ENCODE data around the gene MED20. TPM values are rescaled to one million over a fixed set of nuclear protein-coding genes. Genes with fewer than 3 reads are reported as not detected.

MED20 gene
- total and polyA plus RNA-seq, 4 donors = 21.8 to 23.8 (median 22.6) TPM

- under 1% methylated on average over 86 of the region's 87 CpGs for WGBS (ENCODE audit: insufficient coverage)
- peak within 1 kb of the TSS; percentile 63 for H3K27ac ChIP-seq (ENCODE audit: low read depth, low read length)
- peak; percentile 58 to 97 (median 87) for DNase-seq (ENCODE audit: low read depth in 4 of 6, low spot score in 6 of 6)
- H3K27me3 ChIP-seq (ENCODE audit: control insufficient read depth, insufficient read depth, low read length) = no peaks in the 10 kb centered on the region
- peaks cover 7% of the 10 kb centered on the region for H3K36me3 ChIP-seq (ENCODE audit: control insufficient read depth, insufficient read depth, low read length)
- H3K4me3 ChIP-seq (ENCODE audit: low read depth, low read length) = peak within 1 kb of the TSS; percentile 90
- no peaks in the 10 kb centered on the region for H3K9me3 ChIP-seq (ENCODE audit: control insufficient read depth, insufficient read depth, low read length)
- peaks cover 41% of the 10 kb centered on the region for H3K4me1 ChIP-seq (ENCODE audit: control insufficient read depth, insufficient read depth, low read length)
These were observed 20.5 kb upstream of the MED20 start, which contains the start of gene CCND3 for GRCh38 chr6:41941280-41942066. TSS of gene CCND3 (minus strand) at chr6:41941808. CDS start at chr6:41941649, 159 bp downstream.

DNA sequence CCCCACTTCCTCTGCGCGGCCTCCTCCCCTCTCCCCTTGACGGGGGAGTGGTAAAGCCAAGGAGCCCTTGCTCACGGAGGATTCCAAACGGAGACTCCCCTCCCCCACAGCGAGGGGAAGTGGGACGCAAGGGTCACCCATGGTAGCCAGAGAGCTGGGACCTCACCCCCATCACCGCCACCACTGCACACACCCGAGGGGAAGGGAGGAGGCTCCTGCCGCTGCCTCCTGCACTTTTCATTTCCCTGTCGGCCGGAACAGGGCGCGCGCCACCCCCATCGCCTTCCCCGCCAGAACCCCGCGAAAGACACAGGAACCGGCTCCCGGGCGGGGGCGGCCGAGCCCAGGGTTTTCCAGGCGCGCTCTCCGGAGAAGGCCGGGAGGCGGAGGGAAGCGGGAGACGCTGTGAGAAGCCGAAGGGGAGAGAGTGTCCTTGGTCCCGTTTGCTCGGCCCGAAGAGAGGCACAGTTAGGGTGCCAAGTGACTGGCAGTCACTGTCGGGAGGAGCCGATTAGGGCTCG lies 19.9 kb upstream of the MED20 start:
- WGBS (ENCODE audit: insufficient coverage) = under 1% methylated on average over 28 of the region's 38 CpGs
- peak overlapping the region; percentile 90 for H3K4me3 ChIP-seq (ENCODE audit: low read depth, low read length)
- peaks cover 48% of the 10 kb centered on the region for H3K4me1 ChIP-seq (ENCODE audit: control insufficient read depth, insufficient read depth, low read length)
- peaks cover 14% of the 10 kb centered on the region for H3K36me3 ChIP-seq (ENCODE audit: control insufficient read depth, insufficient read depth, low read length)
- no peaks in the 10 kb centered on the region for H3K9me3 ChIP-seq (ENCODE audit: control insufficient read depth, insufficient read depth, low read length)
- peak in 2 of 6 donors; percentile 43 to 69 for DNase-seq (ENCODE audit: low read depth in 4 of 6, low spot score in 6 of 6)
- H3K27ac ChIP-seq (ENCODE audit: low read depth, low read length) = peak overlapping the region; percentile 63
- H3K27me3 ChIP-seq (ENCODE audit: control insufficient read depth, insufficient read depth, low read length) = no peaks in the 10 kb centered on the region

DNA sequence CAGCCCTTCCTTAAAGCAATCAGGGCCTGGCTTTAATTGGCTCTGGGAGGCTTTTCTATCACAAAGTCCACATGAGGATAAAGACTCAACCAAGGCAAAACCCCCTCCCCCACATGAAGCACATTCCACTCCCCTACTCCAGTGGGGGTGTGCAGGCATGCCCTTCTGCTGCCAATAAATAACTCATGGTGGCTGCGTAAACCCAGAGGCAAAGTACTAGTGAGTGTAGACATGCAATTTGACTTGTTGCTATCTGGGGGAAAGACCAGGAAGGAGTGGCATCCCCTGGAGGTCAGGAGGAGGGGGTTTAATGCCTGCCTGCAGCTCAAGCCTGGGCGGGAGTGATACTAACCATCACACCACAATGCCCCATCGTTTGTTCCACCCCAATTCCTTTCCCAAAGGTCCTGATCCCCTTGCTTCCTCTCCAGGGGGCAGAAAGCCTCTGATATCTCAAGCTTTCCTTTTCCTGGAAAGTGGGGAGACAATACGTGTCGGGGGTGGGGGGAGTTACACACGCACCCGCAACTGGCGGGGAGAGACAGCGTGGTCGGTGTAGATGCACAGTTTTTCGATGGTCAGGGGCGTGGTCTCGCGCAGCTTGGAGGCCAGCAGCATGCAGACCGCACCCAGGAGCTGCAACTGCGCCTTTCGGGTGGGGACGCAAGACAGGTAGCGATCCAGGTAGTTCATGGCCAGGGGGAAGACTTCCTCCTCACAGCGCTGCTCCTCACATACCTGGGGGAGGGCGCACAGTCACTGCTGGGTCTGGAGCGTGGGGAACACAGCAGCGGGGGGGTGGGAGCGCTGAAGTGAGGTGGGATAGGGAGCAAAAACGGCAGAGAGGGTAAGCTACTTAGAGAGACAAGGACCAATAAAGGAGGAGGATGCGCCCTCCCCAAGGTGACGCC lies 19.2 kb upstream of the MED20 start:
- Histone ChIP-seq H3K27me3 (ENCODE audit: control insufficient read depth, insufficient read depth, low read length) (no peaks in the 10 kb centered on the region), H3K36me3 (ENCODE audit: control insufficient read depth, insufficient read depth, low read length) (peaks cover 21% of the 10 kb centered on the region), H3K27ac (ENCODE audit: low read depth, low read length) (peak overlapping the region; percentile 63), H3K4me3 (ENCODE audit: low read depth, low read length) (peak overlapping the region; percentile 90), H3K9me3 (ENCODE audit: control insufficient read depth, insufficient read depth, low read length) (no peaks in the 10 kb centered on the region), H3K4me1 (ENCODE audit: control insufficient read depth, insufficient read depth, low read length) (peaks cover 49% of the 10 kb centered on the region)
- 15% methylated on average over 20 of the region's 27 CpGs for WGBS (ENCODE audit: insufficient coverage)
- DNase-seq (ENCODE audit: low read depth in 4 of 6, low spot score in 6 of 6) = peak in 1 of 6 donors; percentile 9

- peak in 1 of 6 donors; percentile 59 for DNase-seq (ENCODE audit: low read depth in 4 of 6, low spot score in 6 of 6)
- 31% methylated on average over 8 of the region's 11 CpGs for WGBS (ENCODE audit: insufficient coverage)
- Histone ChIP-seq H3K36me3 (ENCODE audit: control insufficient read depth, insufficient read depth, low read length) (peaks cover 26% of the 10 kb centered on the region), H3K27ac (ENCODE audit: low read depth, low read length) (peak overlapping the region; percentile 65), H3K27me3 (ENCODE audit: control insufficient read depth, insufficient read depth, low read length) (no peaks in the 10 kb centered on the region), H3K9me3 (ENCODE audit: control insufficient read depth, insufficient read depth, low read length) (no peaks in the 10 kb centered on the region), H3K4me1 (ENCODE audit: control insufficient read depth, insufficient read depth, low read length) (peaks cover 49% of the 10 kb centered on the region), H3K4me3 (ENCODE audit: low read depth, low read length) (peak overlapping the region; percentile 90)
These were observed 18.4 kb upstream of the MED20 start for GRCh38 chr6:41939176-41939847.

DNA sequence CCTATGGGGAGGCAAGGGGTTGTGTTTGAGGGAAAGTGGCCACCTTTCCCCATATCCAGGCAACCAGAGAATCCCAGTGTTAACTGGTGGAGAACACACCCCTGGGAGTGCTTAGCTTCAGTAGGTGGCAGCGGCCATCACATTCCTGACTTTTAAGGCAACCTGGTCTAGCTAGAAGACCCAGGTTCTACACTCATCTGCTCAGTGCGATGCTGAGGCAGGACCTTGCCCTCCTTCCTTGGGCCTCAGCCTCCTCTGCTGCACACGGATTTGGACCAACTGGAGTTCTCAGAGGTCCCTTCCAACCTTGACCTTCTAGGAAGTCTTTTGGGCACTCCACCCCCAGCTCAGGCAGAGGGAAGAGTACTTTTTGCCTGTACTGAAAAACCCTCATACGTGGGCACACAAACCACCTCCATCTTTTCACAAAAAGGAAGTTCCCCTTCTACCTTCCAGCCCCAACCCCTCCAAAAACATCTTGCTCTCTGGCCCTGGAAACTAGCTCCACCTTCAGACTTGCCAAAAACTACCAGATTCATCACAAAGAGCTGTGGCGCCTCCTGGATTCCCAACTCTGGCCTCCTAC lies 17.7 kb upstream of the MED20 start:
- peaks cover 49% of the 10 kb centered on the region for H3K4me1 ChIP-seq (ENCODE audit: control insufficient read depth, insufficient read depth, low read length)
- H3K27ac ChIP-seq (ENCODE audit: low read depth, low read length) = no peak overlapping the region

DNA sequence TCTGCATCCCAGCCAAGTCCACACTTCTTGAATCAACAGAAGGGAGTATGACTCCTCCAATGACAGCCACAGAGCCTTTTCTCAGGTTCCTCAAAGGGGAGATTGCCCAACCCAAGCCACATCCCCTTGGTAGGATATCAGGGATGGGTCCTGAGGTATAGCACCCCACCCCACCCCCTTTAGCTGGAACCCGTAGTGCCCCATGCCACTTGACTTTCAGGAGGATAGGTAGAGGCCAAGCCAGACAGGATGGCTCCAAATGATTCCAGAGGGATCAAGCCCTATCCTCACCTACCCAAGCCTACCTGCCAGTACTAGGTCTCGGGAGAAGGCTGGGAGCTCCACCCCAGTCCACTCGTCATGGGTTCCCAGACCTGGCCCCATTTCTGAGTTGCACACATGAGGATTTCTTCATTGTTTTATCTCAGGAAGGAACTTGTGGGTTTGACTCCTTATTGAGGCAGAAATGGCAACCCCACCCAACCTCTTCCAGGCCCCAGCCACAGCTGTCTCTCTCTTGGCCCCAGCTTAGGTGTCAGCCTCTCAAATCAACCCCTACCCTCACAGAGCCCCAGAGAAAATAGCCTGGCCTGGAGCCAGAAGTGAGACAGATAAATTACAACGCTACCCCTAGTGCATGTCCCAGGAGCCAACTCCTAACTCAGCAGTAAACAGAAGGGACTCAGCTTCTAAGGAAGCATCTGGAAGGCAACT lies 17.1 kb upstream of the MED20 start:
- H3K36me3 ChIP-seq (ENCODE audit: control insufficient read depth, insufficient read depth, low read length) = peaks cover 35% of the 10 kb centered on the region
- DNase-seq (ENCODE audit: low read depth in 4 of 6, low spot score in 6 of 6) = no peak
- no peak overlapping the region for H3K4me3 ChIP-seq (ENCODE audit: low read depth, low read length)
- peaks cover 49% of the 10 kb centered on the region for H3K4me1 ChIP-seq (ENCODE audit: control insufficient read depth, insufficient read depth, low read length)
- no CpG with 5 or more reads among the region's 4 CpGs for WGBS (ENCODE audit: insufficient coverage)
- H3K9me3 ChIP-seq (ENCODE audit: control insufficient read depth, insufficient read depth, low read length) = no peaks in the 10 kb centered on the region
- H3K27ac ChIP-seq (ENCODE audit: low read depth, low read length) = no peak overlapping the region
- H3K27me3 ChIP-seq (ENCODE audit: control insufficient read depth, insufficient read depth, low read length) = no peaks in the 10 kb centered on the region

More for the DNA sequence above, 17.7 kb upstream of the MED20 start:
- 70% methylated on average over 5 of the region's 5 CpGs for WGBS (ENCODE audit: insufficient coverage)
- Histone ChIP-seq H3K9me3 (ENCODE audit: control insufficient read depth, insufficient read depth, low read length) (no peaks in the 10 kb centered on the region), H3K4me3 (ENCODE audit: low read depth, low read length) (no peak overlapping the region), H3K36me3 (ENCODE audit: control insufficient read depth, insufficient read depth, low read length) (peaks cover 28% of the 10 kb centered on the region), H3K27me3 (ENCODE audit: control insufficient read depth, insufficient read depth, low read length) (no peaks in the 10 kb centered on the region)
- no peak for DNase-seq (ENCODE audit: low read depth in 4 of 6, low spot score in 6 of 6)

DNA sequence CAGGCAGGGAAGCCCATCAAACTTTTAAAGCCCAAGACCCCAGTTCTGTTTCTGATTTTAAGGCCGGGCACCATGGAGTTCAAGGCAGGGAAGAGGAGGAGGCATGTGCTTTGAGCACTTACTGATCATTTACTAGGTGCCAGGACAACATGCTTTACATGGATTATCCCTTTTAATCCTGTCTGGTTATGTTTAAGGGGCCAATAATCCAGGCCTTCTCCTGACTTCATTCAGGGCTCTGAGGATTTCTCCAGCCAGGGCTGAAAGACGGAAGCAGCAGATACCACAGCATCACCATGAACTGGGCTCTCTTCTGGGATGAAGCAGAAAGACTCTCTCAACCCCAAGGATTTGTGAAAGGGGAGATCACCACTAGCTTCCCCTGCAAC lies 16.5 kb upstream of the MED20 start:
- H3K4me3 ChIP-seq (ENCODE audit: low read depth, low read length) = no peak overlapping the region
- H3K36me3 ChIP-seq (ENCODE audit: control insufficient read depth, insufficient read depth, low read length) = peaks cover 39% of the 10 kb centered on the region
- DNase-seq (ENCODE audit: low read depth in 4 of 6, low spot score in 6 of 6) = no peak
- no peaks in the 10 kb centered on the region for H3K27me3 ChIP-seq (ENCODE audit: control insufficient read depth, insufficient read depth, low read length)
- H3K9me3 ChIP-seq (ENCODE audit: control insufficient read depth, insufficient read depth, low read length) = no peaks in the 10 kb centered on the region
- no peak overlapping the region for H3K27ac ChIP-seq (ENCODE audit: low read depth, low read length)
- WGBS (ENCODE audit: insufficient coverage) = 0% methylated on average over 1 of the region's 2 CpGs
- H3K4me1 ChIP-seq (ENCODE audit: control insufficient read depth, insufficient read depth, low read length) = peaks cover 49% of the 10 kb centered on the region

DNA sequence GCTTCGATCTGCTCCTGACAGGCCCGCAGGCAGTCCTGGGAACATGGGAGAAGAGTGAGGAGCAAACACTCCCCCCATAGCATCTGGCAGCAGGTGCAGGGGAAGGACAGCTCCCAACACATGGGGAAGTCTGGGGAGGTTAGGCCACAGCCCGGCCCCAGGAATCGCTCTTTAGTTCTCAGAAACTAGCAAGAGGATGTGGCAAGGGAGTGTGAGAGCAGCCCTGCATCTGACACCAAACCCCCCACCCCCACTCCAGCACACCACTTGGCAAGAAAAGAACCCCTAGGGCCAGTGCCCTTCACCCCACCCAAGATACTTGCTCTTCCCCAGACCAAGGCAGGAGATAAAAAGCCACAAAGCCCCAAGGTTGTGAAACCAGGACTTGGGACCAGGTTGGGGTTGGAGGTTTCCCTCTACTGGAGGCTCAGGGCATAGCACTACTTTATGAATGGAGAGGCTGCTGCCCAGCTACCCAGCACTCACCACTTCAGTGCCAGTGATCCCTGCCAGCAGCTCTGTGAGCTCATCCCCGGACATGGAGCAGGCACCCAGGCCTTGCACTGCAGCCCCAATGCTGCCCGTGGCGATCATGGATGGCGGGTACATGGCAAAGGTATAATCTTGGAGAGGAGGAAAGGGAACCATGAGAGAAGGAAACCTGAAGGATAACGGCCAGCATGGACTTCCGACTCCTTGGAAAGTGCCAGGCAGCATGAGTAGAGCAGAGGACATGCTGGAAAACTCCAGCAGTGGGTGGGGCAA lies 15.3 kb upstream of the MED20 start:
- H3K9me3 ChIP-seq (ENCODE audit: control insufficient read depth, insufficient read depth, low read length) = no peaks in the 10 kb centered on the region
- no peak overlapping the region for H3K4me3 ChIP-seq (ENCODE audit: low read depth, low read length)
- no peak overlapping the region for H3K27ac ChIP-seq (ENCODE audit: low read depth, low read length)
- H3K27me3 ChIP-seq (ENCODE audit: control insufficient read depth, insufficient read depth, low read length) = no peaks in the 10 kb centered on the region
- 38% methylated on average over 6 of the region's 10 CpGs for WGBS (ENCODE audit: insufficient coverage)
- peaks cover 45% of the 10 kb centered on the region for H3K4me1 ChIP-seq (ENCODE audit: control insufficient read depth, insufficient read depth, low read length)
- peaks cover 50% of the 10 kb centered on the region for H3K36me3 ChIP-seq (ENCODE audit: control insufficient read depth, insufficient read depth, low read length)
- DNase-seq (ENCODE audit: low read depth in 4 of 6, low spot score in 6 of 6) = peak in 5 of 6 donors; percentile 41 to 91 (median 73)

Measured in spinal cord (tissue), 10 donors.